ENCODE data around the gene SERINC5.
"Not testable (repeated sequence)": the region's sequence is repeated elsewhere in the genome, so short reads cannot be mapped to it uniquely, and the experiment has no call there.

Gene SERINC5

GRCh38 chr5:80255811-80256712 lies at the start of gene SERINC5:
Gene SERINC5 (minus strand): TSS chr5:80256048. CDS start chr5:80255922, 126 bp downstream.
- DNase-seq: peak; percentile 78 to 83

DNA sequence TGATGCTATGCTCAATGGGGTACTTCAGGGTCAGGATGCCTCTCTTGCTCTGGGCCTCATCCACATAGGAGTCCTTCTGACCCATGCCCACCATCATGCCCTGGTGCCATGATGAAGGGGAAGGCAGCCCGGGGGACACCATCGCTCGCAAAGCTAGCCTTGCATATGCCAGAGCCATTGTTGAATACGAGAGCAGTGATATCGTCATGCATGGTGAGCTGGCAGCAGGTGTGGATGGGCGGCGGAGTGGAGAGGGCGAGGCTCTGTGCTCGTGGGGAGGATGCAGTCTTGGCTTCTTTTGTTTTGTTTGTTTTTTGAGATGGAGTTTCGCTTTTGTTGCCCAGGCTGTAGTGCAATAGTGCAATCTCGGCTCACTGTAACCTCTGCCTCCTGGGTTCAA lies 46.8 kb upstream of the SERINC5 start:
- no peak for DNase-seq

DNA sequence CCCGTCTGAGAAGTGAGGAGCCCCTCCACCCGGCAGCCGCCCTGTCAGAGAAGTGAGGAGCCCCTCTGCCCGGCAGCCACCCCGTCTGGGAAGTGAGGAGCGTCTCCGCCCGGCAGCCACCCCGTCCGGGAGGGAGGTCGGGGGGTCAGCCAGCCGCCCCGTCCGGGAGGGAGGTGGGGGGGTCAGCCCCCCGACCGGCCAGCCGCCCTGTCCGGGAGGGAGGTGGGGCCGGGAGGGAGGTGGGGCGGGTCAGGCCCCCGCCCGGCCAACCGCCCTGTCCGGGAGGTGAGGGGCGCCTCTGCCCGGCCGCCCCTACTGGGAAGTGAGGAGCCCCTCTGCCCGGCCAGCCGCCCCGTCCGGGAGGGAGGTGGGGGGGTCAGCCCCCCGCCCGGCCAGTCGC lies 45.5 kb upstream of the SERINC5 start:
- not testable (repeated sequence) for DNase-seq

DNA sequence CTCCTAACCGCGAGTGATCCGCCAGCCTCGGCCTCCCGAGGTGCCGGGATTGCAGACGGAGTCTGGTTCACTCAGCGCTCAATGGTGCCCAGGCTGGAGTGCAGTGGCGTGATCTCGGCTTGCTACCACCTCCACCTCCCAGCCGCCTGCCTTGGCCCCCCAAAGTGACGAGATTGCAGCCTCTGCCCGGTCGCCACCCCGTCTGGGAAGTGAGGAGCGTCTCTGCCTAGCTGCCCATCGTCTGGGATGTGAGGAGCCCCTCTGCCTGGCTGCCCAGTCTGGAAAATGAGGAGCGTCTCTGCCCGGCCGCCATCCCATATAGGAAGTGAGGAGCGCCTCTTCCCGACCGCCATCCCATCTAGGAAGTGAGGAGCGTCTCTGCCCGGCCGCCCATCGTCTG lies 44.9 kb upstream of the SERINC5 start:
- not testable (repeated sequence) for DNase-seq

DNA sequence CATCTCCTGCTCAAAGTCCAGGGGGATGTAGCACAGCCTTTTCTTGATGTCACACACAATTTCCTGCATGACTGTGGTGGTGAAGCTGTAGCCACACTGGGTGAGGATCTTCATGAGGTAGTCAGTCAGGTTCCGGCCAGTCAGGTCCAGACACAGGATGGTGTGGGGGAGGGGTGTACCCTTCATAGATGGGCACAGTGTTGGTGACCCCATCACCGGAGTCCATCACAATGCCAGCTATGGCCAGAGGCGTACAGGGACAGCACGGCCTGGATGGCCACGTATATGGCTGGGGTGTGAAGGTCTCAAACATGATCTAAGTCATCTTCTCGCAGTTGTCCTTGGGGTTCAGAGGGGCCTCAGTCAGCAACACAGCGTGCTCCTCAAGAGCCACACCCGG lies 44.3 kb upstream of the SERINC5 start:
- no peak for DNase-seq

- no peak for DNase-seq
These were observed 43.8 kb upstream of the SERINC5 start for GRCh38 chr5:80299601-80300000.

GRCh38 chr5:80296121-80296520 lies 40.3 kb upstream of the SERINC5 start:
- no peak for DNase-seq

DNA sequence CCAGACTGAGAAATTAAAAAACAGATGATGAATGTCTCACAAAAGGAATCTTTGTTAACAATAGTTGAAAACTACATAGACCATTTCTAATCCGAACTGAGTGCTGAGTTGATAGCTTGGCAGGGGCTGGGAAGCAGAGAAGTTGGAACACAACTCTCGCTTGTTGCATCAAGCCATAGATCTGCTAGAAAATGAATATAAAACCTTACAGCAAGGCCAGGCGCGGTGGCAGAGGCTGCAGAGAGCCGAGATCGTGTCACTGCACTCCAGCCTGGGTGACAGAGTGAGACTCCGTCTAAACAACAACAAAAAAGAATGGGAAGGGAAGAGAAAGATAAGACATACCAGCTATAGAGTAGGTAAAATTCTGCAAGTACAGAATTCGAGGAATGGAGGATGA lies 35.9 kb upstream of the SERINC5 start:
- no peak for DNase-seq

DNA sequence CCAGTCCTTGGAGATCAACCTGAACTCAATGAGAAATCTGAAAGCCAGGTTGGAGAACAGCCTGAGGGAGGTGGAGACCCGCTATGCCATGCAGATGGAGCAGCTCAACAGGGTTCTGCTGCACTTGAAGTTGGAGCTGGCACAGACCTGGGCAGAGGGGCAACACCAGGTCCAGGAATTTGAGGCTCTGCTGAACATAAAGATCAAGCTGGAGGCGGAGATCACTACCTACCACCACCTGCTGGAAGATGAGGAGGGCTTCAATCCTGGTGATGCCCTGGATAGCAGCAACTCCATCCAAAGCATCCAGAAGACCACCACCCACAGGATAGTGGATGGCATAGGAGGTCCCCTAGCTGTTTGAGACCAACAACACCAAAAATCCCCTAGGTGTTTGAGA lies 33.5 kb upstream of the SERINC5 start:
- DNase-seq: no peak

DNA sequence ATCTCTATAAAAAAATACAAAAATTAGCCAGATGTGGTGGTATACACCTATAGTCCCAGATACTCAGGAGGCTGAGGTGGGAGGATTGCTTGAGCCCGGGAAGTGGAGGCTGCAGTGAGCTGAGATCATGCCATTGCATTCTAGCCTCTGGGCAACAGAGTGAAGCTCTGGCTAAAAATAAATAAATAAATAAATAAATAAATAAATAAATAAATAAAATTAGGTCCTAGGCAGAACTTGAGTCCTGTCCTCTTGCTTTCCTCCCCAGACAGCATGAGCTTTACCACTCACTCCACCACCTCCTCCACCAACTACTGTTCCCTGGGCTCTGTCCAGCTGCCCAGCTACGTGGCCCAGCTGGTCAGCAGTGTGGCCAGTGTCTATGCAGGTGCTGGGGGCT lies 32.3 kb upstream of the SERINC5 start:
- DNase-seq: no peak

DNA sequence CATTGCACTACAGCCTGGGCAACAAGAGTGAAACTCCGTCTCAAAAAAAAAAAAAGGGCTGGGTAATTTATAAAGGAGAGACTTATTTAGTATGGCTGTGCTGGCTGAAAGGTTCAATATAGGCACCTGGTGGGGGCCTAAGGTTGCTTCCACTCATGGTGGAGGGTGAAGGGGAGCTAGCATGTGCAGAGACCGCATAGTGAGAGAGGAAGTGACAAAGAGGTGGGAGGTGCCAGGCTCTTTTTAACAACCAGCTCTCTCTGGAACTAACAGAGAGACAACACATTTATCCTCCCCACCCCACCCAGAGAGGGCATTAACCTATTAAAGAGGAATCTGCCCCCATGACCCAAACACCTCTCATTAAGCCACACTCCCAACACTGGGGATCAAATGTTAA lies 28.9 kb upstream of the SERINC5 start:
- no peak for DNase-seq

DNA sequence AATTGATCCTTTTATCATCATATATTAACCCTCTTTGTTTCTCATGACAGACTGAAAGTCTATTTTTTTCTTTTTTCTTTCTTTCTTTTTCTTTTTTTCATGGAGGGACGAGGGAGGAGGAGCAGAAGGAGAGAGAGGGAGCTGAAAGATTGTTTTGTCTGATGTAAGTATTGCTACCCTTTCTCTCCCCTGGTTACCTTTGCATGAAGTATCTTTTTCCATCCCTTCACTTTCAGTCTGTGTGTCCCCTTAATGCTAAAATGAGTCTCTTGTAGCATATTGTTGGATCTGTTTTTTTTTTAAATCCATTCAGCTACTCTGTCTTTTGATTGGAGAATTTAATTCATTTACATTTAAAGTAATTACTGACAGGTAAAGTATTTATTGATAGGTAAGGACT lies 27.5 kb upstream of the SERINC5 start:
- DNase-seq: no peak

DNA sequence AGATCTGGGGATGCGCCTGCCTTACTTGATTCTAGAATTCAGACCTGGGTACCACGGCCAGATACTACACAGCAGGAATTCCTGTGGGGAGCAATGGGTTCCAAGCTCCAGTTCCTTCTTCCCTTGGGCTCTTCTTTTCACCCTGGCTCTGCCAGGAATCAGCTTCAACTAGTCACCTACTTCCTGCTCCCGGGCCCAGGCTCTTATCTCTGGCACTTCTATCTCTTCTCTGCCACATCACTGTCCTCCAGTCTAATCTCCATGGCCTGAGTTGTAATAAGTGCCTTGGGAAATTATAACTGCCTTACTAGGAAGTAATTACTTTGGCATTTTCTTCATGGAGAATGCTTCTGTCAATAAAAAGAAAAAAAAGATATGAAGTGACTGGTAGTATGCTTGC lies 26.2 kb upstream of the SERINC5 start:
- no peak for DNase-seq

DNA sequence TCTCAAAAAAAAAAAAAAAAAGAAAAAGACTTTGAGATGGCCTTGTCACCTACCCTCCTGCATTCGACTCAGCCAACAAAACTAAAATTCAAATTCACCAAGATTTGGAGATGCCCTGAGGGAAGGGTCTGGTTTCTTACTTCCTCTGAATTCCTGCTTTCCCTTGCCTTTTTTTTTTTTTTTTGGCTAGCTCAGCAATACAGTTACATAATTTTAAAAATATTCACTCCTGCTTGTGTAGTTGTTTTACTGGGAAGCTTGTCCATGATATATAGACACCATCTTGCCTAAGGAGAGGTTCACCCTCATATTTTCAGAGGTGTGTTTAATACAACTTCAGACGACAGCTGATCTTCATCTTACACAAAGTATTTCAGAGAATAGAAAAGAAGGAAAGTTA lies 21.3 kb upstream of the SERINC5 start:
- DNase-seq: no peak

- no peak for DNase-seq
These were observed 20.3 kb upstream of the SERINC5 start for GRCh38 chr5:80276186-80276585.

DNA sequence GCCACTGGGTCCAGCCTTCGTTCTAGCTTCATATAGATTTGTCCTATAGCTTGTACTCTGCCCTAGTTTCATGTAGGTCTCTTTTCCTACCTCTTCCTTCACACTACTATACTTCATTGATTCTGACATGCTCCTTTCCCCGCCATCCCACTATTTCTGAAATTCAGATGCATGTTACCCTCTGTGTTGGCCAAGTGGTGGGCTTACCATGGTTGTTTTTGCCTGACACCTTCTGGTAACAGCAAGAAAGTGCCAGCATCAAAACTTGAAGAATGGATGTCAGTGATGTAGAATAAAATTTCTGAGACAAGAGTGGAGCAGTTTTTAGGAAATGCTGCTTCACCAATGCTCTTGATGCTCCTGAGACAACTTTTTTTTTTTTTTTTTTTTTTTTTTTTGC lies 19.5 kb upstream of the SERINC5 start:
- peak; percentile 18 to 68 for DNase-seq

DNA sequence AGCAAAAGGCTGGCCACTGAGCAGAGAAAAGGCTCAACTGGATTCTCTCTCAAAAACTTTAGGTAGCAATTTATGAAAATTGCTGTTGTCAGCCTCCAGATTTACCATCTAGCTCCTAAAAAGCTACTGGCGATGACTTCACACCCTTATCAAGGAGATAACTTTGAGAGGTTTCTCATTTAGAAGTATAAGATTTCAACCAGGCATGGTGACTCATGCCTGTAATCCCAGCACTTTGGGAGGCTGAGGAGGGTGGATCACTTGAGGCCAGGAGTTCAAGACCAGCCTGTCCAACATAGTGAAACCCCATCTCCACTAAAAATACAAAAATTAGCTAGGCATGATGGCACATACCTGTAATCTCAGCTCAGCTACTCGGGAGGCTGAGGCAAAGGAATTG lies 14.7 kb upstream of the SERINC5 start:
- DNase-seq: not testable (repeated sequence)

GRCh38 chr5:80269991-80270438 lies 14.2 kb upstream of the SERINC5 start:
- no peak for DNase-seq

- DNase-seq: no peak
These were observed 13.1 kb upstream of the SERINC5 start for GRCh38 chr5:80268916-80269315.

DNA sequence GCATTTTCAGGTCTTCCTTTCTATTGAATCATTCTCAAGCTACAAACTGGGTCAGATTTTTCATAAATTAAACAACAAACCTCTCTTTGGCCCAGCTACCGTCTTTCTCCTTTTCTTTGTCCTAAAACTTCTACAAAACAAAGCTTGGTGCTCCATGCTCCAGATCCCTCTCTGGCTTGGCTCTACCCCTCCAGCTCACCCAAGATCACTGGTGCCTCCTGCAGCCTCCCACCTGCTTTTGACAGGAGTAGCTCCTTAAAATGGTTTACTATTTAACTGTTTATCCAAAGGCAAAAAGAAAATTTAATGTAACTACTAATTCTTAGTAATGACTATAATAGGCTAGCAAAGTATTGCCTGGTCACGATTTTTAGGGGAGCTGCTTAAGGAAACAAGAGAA lies 10.7 kb upstream of the SERINC5 start:
- DNase-seq: no peak

DNA sequence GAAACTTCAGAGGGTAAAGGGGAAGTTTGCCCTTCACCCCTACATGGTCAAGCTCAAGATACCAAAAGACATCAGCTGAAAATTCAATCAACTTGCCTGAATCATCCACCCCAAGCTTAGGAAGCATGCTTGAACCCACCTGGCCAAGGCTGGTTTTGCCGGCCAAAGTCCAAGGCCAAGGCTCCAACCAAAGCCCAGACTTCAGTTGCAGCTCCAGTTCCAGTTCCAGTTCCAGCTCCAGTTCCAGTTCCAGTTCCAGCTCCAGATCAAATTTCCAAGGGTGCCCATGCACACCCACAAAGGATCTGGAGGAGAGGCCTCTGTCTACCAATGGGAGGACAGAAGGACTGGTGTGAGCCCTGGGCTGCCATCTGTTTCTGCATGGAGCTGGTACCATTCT lies 4.6 kb upstream of the SERINC5 start:
- DNase-seq: no peak

DNA sequence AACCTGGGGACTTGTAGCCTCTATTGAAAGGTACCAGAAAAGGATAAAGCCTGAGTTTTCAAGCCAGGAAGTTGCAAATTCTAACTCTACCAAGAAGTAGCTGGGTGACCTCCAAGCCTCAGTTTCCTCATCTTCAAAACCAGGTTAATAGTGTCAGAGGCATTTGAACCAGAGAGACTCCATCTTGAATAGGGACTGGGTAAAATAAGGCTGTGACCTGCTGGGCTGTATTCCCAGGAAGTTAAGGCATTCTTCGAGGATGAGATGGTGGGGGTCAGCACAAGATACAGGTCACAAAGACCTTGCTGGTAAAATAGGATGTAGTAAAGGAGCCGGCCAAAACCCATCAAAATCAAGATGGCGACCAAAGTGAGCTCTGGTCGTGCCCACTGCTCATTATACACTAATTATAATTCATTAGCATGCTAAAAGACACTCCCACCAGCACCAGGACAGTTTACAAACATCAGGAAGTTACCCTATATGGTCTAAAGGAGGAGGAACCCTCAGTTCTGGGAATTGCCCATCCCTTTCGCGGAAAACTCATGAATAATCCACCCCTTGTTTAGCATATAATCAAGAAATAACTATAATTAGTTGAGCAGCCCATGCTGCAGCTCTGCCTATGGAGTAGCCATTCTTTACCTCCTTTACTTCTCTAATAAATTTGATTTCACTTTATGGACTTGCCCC lies 3.8 kb upstream of the SERINC5 start:
- DNase-seq: no peak

DNA sequence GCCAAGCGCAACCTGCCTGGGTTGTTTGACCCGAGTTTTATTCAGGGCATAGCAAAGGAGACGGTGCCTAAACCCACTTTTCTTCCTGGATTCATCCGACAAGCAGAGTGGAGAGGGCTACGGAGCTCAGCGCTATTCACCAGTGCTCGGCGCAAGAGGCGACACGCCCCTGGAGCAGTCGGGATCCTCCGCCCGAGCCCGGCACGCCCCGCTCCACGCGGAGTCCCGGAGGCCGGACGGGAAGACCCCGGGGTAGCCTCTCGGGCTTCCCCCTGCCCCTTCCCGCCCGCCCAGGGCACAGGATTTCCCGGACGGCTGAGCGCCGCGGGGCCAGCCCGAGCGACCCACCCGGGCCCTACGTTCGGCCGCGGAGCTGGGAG lies 427 bp downstream of the SERINC5 start:
- peak; percentile 28 to 68 for DNase-seq

GRCh38 chr5:80254767-80255430 lies 949 bp downstream of the SERINC5 start:
- peak in 1 of 2 donors; percentile 46 for DNase-seq

All from hippocampal formation (tissue), 2 donors.